ENCODE data around the gene INO80D.

DNA sequence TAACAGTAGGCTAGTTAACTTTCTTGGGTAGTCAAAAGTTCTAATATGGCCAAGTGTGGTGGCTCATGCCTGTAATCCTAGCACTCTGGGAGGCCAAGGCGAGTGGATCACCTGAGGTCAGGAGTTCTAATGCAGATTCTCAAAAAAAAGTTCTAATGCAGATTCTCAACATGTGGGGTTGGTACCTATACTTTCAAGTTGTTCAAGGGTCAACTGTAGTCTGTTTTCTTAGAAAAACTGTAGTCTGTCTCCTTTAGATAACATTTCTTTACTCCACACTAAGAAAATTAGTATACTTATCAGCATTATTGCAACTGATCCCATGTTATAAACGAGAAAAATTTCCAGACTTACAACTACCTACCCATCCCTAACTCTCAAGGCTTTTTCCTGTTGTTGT, 16.6 kb downstream of the INO80D start:
- TF ChIP-seq, protein P1, sequence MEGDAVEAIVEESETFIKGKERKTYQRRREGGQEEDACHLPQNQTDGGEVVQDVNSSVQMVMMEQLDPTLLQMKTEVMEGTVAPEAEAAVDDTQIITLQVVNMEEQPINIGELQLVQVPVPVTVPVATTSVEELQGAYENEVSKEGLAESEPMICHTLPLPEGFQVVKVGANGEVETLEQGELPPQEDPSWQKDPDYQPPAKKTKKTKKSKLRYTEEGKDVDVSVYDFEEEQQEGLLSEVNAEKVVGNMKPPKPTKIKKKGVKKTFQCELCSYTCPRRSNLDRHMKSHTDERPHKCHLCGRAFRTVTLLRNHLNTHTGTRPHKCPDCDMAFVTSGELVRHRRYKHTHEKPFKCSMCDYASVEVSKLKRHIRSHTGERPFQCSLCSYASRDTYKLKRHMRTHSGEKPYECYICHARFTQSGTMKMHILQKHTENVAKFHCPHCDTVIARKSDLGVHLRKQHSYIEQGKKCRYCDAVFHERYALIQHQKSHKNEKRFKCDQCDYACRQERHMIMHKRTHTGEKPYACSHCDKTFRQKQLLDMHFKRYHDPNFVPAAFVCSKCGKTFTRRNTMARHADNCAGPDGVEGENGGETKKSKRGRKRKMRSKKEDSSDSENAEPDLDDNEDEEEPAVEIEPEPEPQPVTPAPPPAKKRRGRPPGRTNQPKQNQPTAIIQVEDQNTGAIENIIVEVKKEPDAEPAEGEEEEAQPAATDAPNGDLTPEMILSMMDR (IDR thresholded peaks at IDR 0.05 in 4 of 5, conservative IDR thresholded peaks at IDR 0.05 in 1 of 5): no peak
- no peak for TF ChIP-seq POLR2A (IDR thresholded peaks at IDR 0.05)
